Measurements from ENCODE around the gene MUS81. TPM values are rescaled to one million over a fixed set of nuclear protein-coding genes. Genes with fewer than 3 reads are reported as not detected.
A peak's percentile ranks its signal among the peaks of the same experiment; 100 is the strongest.

Gene MUS81
- total and polyA plus RNA-seq, 2 donors (not counting 3 experiments of a cell fraction or from before 2014, with no cell fraction given) = 57.9 to 76.9 TPM

GRCh38 chr11:65872586-65873317 lies 12.5 kb downstream of the MUS81 start, which contains the start of gene EFEMP2:
EFEMP2 (minus strand) TSS chr11:65872800; CDS start chr11:65872354, 446 bp downstream.
- Histone ChIP-seq H4K20me1 (replicated peaks; ENCODE audit: control insufficient read depth, extremely low read depth, insufficient read depth, low read length) (no peaks in the 10 kb centered on the region), H3K27me3 (ENCODE audit: control insufficient read depth in 2 of 2, insufficient read depth in 2 of 2, low read length in 2 of 2) (no peaks in the 10 kb centered on the region), H3K9me3 (replicated peaks; ENCODE audit: control insufficient read depth, insufficient read depth, low read length) (no peaks in the 10 kb centered on the region), H3K9ac (replicated peaks; ENCODE audit: extremely low read depth, insufficient read depth, low read length) (peak within 1 kb of the TSS; percentile 66), H2AFZ (ENCODE audit: low read depth, low read length) (peak within 1 kb of the TSS; percentile 62), H3K36me3 (ENCODE audit: control insufficient read depth in 2 of 2, extremely low read depth in 1 of 2, insufficient read depth in 2 of 2, low read length in 2 of 2) (peaks cover 0 to 13% of the 10 kb centered on the region in 2 experiments), H3K9me1 (replicated peaks; ENCODE audit: control insufficient read depth, extremely low read depth, insufficient read depth, low read length) (no peaks in the 10 kb centered on the region), H3K4me3 (replicated peaks in 1 of 3; ENCODE audit: insufficient read depth in 1 of 3, low read depth in 1 of 3, low read length in 3 of 3) (peak within 1 kb of the TSS; percentile 42 to 55 (median 47)), H3K79me2 (ENCODE audit: control insufficient read depth, insufficient read depth, low read length) (peaks cover 2% of the 10 kb centered on the region), H3K4me1 (ENCODE audit: control insufficient read depth, extremely low read depth, insufficient read depth, low read length) (peaks cover 17% of the 10 kb centered on the region), H3K4me2 (ENCODE audit: insufficient read depth, low read length) (peak within 1 kb of the TSS; percentile 81), H3K27ac (ENCODE audit: insufficient read depth, low read depth, low read length) (peak within 1 kb of the TSS; percentile 52)
- DNase-seq (ENCODE audit: low read depth, low spot score) = no peak
- intact Hi-C loops (cut with micrococcal nuclease) (loop anchor here (1.0 to 2.0 kb wide), 2 partner anchors 12 to 16 kb away; partner anchors contain the start of genes FIBP and MUS81), dilution Hi-C loops (cut with MboI; ENCODE audit: extremely low pct_ligation_motif_present, low sequenced_read_pairs) (no loop called here)
- no TSS peak for BruUV-seq (replicated peaks)
- TF ChIP-seq FOS (IDR thresholded peaks at IDR 0.05; ENCODE audit: borderline replicate concordance, insufficient read depth, low read length) (no peak), MYC (IDR thresholded peaks at IDR 0.05; ENCODE audit: low read depth, low read length) (no peak), GATA2 (IDR thresholded peaks at IDR 0.05; ENCODE audit: insufficient read depth, insufficient read length, low read depth, low read length) (no peak), POLR2A (IDR thresholded peaks at IDR 0.05; ENCODE audit: low read depth, low read length) (no peak), JUN (IDR thresholded peaks at IDR 0.05; ENCODE audit: borderline replicate concordance, insufficient read depth, insufficient read length, low read depth) (no peak), POLR2AphosphoS5 (IDR thresholded peaks at IDR 0.05; ENCODE audit: insufficient read depth, low read depth, low read length) (no peak), EZH2 (IDR thresholded peaks at IDR 0.05; ENCODE audit: borderline replicate concordance, low read depth, low read length, severe bottlenecking) (no peak), MAX (IDR thresholded peaks at IDR 0.05; ENCODE audit: insufficient read depth, insufficient read length) (no peak), CTCF (IDR thresholded peaks at IDR 0.05; ENCODE audit: extremely low read depth in 1 of 2, insufficient read depth in 1 of 2, low read depth in 1 of 2, low read length in 2 of 2) (no peak)
- CTCF ChIA-PET = interaction anchor here (1.3 to 7.1 kb wide), 6 partner anchors 12 to 93 kb away, joined by 4 to 73 read pairs (median 10); partner anchors contain the start of genes AP5B1, CCDC85B, CFL1 and FIBP
- FAIRE-seq = no peak
- POLR2A ChIA-PET = interaction anchor here (1.9 kb wide), 1 partner anchor 12 kb away, joined by 19 read pairs; the partner anchor contains the start of gene MUS81

Measured in endothelial cell of umbilical vein (primary cell).